Activated B cell treated with CpG ODN at 0.5 μM for 24 hours (primary cell): Measurements from ENCODE around the gene PLCL2. TPM values are rescaled to one million over a fixed set of nuclear protein-coding genes. Genes with fewer than 3 reads are reported as not detected.
A peak's percentile ranks its signal among the peaks of the same experiment; 100 is the strongest.

ENCODE experiments used
- ATAC-seq: fragments of 200-7000 bp; cut with Tn5 transposase; one replicate; pipeline ENCODE4 v1.10.0; 2021; ENCODE audit warnings: low read depth, mild to moderate bottlenecking, moderate library complexity
- CTCF ChIA-PET: fragments of 350-600 bp; sonication (Branson Sonifier 250); formaldehyde crosslinking; loops from one replicate; lab custom pipeline; 2021; ENCODE audit warnings: antibody characterized with exemption; lab: Charles Lee
- POLR2A ChIA-PET: fragments of 350-600 bp; sonication (Branson Sonifier 250); formaldehyde crosslinking; loops from one replicate; lab custom pipeline; 2021; ENCODE audit warnings: antibody characterized with exemption; lab: Charles Lee
- DNase-seq: peaks from one replicate; pipeline ENCODE4 v3.0.0; 2022
- H3K27ac Mint-ChIP-seq: one replicate; pipeline ENCODE4 v1.8.0; 2020; ENCODE audit warnings: mixed read lengths
- H3K27me3 Mint-ChIP-seq: one replicate; pipeline ENCODE4 v1.8.0; 2021; ENCODE audit warnings: mixed read lengths
- H3K36me3 Mint-ChIP-seq: one replicate; pipeline ENCODE4 v1.8.0; 2021; ENCODE audit warnings: low read depth, mixed read lengths
- H3K4me1 Mint-ChIP-seq: one replicate; pipeline ENCODE4 v1.8.0; 2021; ENCODE audit warnings: mixed read lengths
- H3K4me3 Mint-ChIP-seq: one replicate; pipeline ENCODE4 v1.8.0; 2020; ENCODE audit warnings: mild to moderate bottlenecking, mixed read lengths
- H3K9me3 Mint-ChIP-seq: one replicate; pipeline ENCODE4 v1.8.0; 2020; ENCODE audit warnings: mixed read lengths
- intact Hi-C: fragments of 100-400 bp; cut with micrococcal nuclease; formaldehyde crosslinking; loops from one replicate; pipeline ENCODE4 v1.15.1; 2024
- total RNA-seq: library from RNA; stranded (reverse); gene quantifications from 2 replicates; pipeline ENCODE4 v1.2.3, GENCODE V29; 2022
- TF ChIP-seq, protein P1 (sequence below): fragments of 200-600 bp; IDR thresholded peaks from one replicate; pipeline ENCODE4 v1.8.0; 2022; ENCODE audit warnings: antibody characterized with exemption, mild to moderate bottlenecking

Gene PLCL2
- total RNA-seq, 1 donor from 2014 or later: 40.0 TPM

- Mint-ChIP-seq H3K27me3 (no peaks in the 10 kb centered on the region), H3K9me3 (no peaks in the 10 kb centered on the region), H3K27ac (no peak overlapping the region), H3K4me3 (peak overlapping the region; percentile 15), H3K4me1 (peaks cover 87% of the 10 kb centered on the region), H3K36me3 (peaks cover 36% of the 10 kb centered on the region)
- intact Hi-C loops: loop anchor here (1.0 kb wide), 1 partner anchor 8 kb away; no protein-coding TSS in a partner anchor
- POLR2A ChIA-PET: interaction anchor here (1.0 kb wide), 1 partner anchor 52 kb away, joined by 4 read pairs; the partner anchor contains the start of gene PLCL2
- ATAC-seq: no peak
- no peak for DNase-seq
- TF ChIP-seq, protein P1, sequence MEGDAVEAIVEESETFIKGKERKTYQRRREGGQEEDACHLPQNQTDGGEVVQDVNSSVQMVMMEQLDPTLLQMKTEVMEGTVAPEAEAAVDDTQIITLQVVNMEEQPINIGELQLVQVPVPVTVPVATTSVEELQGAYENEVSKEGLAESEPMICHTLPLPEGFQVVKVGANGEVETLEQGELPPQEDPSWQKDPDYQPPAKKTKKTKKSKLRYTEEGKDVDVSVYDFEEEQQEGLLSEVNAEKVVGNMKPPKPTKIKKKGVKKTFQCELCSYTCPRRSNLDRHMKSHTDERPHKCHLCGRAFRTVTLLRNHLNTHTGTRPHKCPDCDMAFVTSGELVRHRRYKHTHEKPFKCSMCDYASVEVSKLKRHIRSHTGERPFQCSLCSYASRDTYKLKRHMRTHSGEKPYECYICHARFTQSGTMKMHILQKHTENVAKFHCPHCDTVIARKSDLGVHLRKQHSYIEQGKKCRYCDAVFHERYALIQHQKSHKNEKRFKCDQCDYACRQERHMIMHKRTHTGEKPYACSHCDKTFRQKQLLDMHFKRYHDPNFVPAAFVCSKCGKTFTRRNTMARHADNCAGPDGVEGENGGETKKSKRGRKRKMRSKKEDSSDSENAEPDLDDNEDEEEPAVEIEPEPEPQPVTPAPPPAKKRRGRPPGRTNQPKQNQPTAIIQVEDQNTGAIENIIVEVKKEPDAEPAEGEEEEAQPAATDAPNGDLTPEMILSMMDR: no peak
- CTCF ChIA-PET: no interaction called here
Observed at GRCh38 chr3:16936233-16936632, 51.5 kb downstream of the PLCL2 start.

- no peak for DNase-seq
- ChIA-PET CTCF (no interaction called here), POLR2A (interaction anchor here (1.0 kb wide), 1 partner anchor 52 kb away, joined by 4 read pairs; the partner anchor contains the start of gene PLCL2)
- Mint-ChIP-seq H3K4me1 (peaks cover 89% of the 10 kb centered on the region), H3K4me3 (peak overlapping the region; percentile 19), H3K27ac (no peak overlapping the region), H3K36me3 (peaks cover 36% of the 10 kb centered on the region), H3K9me3 (no peaks in the 10 kb centered on the region), H3K27me3 (no peaks in the 10 kb centered on the region)
- ATAC-seq: no peak
- intact Hi-C loops: loop anchor here (1.0 kb wide), 1 partner anchor 8 kb away; no protein-coding TSS in a partner anchor
- TF ChIP-seq, protein P1: no peak
Observed at GRCh38 chr3:16936676-16937230, 52.0 kb downstream of the PLCL2 start.

GRCh38 chr3:16937326-16937845 lies 52.6 kb downstream of the PLCL2 start:
- Mint-ChIP-seq H3K27ac (no peak overlapping the region), H3K4me3 (peak overlapping the region; percentile 32), H3K27me3 (no peaks in the 10 kb centered on the region), H3K4me1 (peaks cover 89% of the 10 kb centered on the region), H3K36me3 (peaks cover 30% of the 10 kb centered on the region), H3K9me3 (no peaks in the 10 kb centered on the region)
- peak; percentile 14 for ATAC-seq
- DNase-seq: no peak
- ChIA-PET CTCF (no interaction called here), POLR2A (interaction anchor here (1.0 kb wide), 1 partner anchor 53 kb away, joined by 4 read pairs; the partner anchor contains the start of gene PLCL2)
- TF ChIP-seq, protein P1: no peak
- intact Hi-C loops: no loop called here

- Mint-ChIP-seq H3K4me3 (no peak overlapping the region), H3K36me3 (peaks cover 32% of the 10 kb centered on the region), H3K27ac (no peak overlapping the region), H3K27me3 (no peaks in the 10 kb centered on the region), H3K4me1 (peaks cover 81% of the 10 kb centered on the region), H3K9me3 (no peaks in the 10 kb centered on the region)
- CTCF ChIA-PET: no interaction called here
- DNase-seq: no peak
- POLR2A ChIA-PET: interaction anchor here (0.6 kb wide), 1 partner anchor 16 kb away, joined by 3 read pairs; no protein-coding TSS in a partner anchor
- intact Hi-C loops: loop anchor here (5.0 kb wide), 1 partner anchor 36 kb away; no protein-coding TSS in a partner anchor
- TF ChIP-seq, protein P1: no peak
- no peak for ATAC-seq
Observed at GRCh38 chr3:16940769-16941700, 56.3 kb downstream of the PLCL2 start.
